NCI-H2196 (cell line): ENCODE measurements around the gene TENM3.

Experiments used
- DNase-seq: peaks from one replicate; lab custom pipeline; 2025; ENCODE audit not compliant: unreplicated experiment; lab: John Stamatoyannopoulos, UW

The TENM3 gene

DNA sequence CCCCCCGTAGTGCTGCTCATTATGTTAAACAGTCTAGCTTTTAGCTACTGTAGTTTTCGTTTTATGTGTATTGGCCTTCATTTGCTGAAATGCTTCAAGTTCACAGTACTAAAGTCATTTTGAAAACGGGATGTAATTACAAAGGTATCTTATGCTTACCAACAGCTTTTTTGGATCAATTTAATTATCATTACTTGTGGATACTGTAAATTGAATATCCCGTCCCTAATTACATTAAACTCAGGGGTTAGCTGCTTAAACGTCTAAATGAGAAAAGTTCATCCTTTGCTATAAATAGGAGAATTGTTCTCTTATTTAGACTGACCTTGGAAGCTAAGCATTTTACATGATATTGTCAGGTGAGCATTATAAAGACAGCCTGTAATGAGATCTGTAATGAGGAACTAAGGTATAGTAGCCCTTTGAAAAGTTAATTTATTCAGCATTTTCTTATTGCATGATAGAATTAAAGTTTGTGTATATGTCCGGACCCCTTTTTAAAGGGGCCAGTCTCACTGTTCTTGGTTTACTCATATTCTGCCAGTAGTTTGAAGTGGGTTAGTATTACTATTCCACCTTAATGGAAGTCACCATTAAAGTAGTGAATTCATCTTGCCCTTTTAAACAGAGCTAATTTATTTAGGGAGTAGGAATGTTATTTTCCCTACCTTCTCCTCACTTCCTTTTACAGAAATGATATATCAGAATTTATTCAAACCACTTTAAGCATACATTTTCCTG is 252.6 kb downstream of the TENM3 start:
- DNase-seq: no peak

DNA sequence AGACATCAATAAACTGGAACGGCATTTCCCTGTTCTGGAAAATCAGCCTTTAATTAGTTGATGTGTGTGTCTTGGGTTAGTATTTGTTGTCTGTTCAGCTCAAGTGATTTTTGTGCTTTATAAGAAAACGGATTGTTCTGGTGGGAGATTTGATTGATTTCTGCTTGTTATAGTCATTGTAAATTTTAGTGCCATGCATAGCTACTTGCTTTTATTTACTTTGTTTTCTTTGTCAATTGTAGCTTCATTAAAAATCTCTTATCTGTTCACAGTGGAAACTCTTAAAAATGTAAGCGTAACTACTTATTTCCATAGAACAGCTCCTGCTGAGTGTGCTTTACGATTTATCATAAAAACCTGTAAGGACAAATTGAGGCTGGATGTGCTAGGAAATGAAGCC is 253.2 kb downstream of the TENM3 start:
- no peak for DNase-seq

DNA sequence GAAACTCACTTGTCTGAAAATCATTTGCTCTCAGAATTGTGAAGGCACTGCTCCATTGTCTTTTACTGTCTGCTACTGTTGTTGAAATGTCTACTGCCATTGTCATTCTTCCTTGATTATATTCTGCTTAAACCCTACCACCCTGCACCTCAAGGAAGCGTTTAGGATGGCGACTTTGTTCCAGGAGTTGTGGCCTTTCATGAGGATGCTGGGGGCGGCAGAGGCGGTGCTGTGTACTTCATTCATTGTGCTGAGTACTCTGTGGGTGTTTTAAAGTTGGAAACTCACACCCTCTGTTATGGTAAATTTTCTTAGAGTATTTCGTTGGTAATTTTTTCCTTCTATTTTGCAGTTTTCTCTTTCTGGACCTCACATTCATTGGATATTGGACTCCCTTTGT is 258.9 kb downstream of the TENM3 start:
- DNase-seq: no peak

DNA sequence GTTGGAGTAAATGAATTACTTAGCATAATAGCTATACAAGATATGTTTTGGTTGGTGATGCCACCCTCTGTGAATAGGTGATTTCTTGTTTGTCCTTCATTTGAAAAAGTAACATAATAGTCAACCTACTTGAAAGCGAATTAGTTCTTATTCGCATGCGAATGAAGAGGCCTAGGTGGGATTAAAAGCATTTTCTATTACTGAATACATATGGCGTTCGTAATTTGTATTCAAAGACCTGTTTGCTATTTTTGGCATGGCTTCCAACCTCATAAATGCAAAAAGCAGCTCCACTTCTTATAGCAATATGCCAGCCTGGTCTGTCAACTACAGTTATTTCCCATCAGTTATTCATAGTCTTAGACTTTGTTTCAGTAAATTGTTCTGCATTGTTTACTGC is 261.3 kb downstream of the TENM3 start:
- no peak for DNase-seq

DNA sequence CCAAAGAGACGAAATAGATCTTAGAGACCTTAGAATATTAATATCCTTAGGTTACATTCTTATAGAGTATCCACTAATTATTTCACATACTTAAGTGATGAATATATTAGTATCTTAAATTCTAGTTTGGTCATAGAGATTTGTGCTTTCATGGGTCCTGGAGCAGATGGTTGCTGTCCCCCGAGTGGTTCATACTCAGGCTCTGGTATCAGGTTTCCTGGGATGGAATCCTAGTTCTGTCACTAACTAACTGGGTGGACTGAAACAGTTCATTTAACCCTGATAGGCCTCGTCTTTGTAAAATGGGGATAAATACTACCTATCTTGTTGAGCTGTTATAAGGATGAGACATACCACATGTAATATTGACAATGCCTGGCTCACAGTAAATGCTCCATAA is 264.6 kb downstream of the TENM3 start:
- no peak for DNase-seq

DNA sequence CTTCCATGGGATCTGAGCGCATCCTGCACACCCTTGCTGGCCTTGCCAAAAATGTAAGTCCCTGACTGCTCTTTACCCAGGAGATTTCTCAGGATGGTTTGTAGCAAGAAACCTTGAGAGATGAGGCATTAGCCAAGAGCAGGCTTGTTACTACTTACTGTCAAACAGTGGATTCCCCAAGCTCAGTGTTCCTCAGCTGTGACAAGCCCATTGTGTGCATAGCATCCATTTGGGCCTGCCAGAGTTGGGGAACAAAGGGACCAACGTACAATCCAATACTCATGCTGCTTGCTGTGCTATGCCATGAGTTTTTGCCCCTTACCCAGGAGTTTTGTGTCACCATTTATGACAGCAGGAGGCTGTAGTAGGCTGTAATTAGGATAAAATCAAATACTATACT is 267.6 kb downstream of the TENM3 start:
- DNase-seq: no peak

DNA sequence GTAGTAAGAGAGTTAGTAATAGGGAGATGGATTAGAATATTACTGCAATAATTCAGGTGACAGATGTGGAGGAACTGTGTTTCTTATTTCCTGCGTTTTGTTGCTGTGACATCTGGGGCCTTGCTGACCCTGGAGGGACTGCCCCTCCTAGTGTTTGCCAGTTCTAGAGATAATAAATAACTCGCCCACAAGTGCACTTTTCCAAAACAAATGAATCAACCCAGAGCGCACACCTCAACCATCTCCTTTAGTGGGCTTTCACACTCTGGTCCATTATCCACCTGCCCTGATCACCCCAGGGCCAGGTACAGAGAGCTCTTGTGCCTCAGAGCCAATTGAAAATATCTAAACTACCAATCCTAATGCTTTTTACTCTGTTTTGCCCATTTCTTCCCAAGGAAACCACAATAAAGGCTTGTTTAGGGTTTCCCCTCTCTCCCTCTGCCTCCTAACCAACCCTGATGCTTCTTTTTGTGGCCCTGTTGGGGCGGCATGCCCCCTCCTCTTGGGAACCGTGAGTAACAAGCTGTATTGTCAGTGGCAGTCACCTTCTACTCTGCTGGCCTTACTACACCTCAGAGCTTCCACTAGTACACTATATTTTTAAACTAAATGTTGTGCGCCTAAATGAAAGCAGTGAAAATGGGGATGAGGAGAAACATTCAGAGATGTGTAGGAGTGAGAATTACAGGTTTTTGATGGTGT is 270.5 kb downstream of the TENM3 start:
- no peak for DNase-seq

DNA sequence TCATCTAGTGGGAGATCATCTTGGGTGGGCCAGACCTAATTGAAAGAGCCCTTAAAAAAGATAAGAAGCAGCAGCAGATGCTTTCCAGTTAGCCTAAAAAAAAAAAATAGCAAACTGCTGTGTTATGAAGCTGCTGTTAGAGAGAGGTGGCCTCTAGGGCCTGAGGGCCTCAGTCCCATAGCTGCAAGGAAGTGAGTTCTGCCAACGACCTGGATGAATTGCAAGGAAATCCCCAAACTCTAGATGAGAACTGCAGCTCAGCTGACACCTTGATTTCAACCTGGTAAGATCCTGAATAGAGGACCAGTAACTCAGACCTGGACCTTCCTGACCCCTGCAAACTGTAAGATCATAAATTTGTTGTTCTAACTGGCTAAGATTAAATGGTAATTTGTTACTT is 275.2 kb downstream of the TENM3 start:
- no peak for DNase-seq

DNA sequence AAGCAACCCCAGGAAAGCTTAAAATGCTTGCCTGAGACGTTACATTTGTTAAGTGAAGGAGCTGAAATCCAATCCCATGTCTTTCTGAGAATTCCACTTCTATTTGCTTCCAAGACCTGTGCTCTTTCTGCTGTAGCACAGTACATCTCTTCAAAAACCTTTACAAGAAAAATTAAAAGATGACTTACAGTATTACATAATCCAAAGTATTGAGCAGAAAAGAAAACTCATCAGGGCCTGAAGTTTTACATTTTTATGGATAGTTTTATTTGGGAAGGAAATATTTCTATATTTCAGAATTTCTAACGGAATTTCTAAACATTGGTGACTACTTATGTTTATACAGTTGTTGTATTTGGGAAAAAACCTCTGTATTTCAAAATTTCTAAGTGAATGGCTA is 276.3 kb downstream of the TENM3 start:
- DNase-seq: no peak

DNA sequence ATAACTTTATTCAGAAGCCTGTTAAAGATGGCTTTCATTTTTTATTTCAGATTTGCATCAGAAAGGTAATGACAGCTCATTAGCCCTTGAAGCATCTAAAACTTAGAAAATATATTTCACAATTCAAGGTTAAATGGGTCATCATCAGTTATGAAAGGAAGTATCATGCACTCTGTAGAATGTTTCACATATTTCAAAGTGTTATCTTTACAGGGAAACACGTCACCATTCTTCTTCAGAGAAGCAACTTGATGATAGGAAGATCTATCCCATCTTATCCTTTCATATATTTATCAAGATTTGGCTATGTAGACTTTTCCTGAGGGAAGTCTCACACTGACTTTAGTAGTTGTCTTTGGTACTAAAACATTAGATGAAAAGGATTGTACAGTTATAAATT is 277.8 kb downstream of the TENM3 start:
- DNase-seq: no peak

DNA sequence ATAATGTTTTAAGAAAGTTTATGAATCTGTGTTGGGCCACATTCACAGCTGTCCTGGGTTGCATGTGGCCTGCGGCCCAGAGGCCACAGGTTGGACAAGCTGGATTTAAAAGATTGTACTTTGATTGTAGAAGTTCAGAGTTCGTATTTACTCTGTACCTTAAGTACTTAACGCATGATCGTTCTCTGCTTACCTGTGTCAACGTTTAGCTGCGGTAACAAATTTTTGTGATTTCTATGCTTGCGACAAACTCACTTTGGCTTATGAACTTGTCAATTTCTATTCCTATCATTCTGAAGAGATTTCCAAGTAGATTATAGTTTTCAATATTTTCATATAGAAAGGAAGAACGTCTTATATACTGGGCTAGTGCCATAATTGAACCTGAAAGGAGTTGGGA is 285.6 kb downstream of the TENM3 start:
- DNase-seq: no peak

DNA sequence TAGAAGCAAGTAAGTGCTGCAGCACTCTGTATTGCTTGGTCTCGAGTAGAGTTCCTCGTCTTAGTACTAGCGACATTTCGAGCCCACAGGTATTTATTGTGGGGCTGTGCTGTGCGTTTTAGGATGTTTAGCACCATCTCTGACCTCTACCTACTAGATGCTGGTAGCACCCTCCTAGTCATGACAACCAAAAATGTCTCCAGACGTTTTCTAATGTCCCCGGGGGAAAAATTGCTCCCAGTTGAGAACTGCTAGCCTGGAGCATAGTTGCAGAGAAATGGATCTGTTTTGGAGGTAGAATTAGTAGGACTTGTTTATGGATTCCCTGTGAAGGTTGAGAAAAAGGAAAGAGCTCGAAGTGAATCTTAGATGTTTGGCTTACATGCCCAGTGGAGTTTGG is 287.2 kb downstream of the TENM3 start:
- no peak for DNase-seq

DNA sequence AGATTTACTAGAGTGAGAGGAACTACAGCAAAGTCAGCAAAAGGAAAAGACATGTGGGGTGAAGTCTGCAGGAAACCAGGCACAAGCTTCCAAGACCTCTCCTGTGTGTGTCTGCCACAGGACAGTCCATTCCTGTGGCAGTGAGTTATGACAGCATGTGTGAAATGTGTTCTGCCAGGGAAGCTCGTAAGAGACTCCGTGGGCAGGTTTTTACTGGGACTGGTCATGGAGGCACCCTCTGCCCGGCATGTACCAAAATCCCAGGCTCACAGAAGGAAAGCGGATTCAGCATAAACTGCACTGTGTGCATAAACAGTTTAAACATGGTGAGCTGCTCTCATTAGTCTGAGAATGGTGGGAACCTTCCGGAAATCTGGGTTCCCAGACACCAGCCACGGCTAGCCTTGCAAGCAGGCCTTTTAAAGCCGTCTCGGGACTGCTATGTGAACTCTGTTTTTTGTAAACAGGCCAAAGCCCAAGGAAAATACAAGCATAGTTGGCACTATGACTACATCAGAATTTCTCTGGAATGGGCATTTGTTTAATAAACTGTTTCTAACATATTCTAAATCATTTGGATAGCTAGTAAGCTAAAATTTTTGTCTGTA is 288.5 kb downstream of the TENM3 start:
- no peak for DNase-seq

DNA sequence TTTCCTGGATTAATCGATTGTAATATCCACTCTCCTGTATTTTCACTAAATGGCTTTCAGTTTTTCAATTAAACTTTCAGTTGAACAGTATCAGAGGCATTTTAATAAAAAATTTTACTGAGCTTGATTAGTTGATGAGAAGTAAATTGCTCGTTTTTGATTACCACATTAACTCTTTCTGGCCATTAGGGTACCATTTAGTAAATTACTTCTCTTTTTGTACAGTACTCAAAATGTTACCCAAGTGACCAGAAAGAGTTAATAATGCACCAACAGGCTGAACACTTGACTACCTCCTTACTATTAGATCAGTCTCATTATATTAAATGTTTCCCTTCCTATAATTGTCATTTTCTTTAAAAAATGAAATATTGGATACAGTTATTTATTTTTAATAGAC is 289.2 kb downstream of the TENM3 start:
- DNase-seq: no peak

DNA sequence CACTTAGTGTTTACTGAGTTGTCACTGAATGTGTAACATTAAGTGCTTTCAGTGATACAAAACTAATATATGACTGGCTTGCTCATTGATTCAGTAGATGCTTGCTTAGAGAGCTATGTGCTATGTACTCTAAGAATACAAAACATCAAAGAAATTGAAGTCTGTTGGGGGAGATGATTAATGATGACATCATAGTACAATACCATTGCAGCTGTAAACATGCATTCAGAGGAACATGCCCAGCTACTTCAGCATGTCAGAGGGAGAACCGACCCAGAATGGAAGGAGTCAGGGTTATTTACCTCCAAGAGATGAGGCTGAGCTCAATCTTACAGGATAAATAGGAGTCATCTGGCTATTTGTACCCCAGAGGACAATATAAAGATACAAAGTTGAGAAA is 290.8 kb downstream of the TENM3 start:
- DNase-seq: no peak

DNA sequence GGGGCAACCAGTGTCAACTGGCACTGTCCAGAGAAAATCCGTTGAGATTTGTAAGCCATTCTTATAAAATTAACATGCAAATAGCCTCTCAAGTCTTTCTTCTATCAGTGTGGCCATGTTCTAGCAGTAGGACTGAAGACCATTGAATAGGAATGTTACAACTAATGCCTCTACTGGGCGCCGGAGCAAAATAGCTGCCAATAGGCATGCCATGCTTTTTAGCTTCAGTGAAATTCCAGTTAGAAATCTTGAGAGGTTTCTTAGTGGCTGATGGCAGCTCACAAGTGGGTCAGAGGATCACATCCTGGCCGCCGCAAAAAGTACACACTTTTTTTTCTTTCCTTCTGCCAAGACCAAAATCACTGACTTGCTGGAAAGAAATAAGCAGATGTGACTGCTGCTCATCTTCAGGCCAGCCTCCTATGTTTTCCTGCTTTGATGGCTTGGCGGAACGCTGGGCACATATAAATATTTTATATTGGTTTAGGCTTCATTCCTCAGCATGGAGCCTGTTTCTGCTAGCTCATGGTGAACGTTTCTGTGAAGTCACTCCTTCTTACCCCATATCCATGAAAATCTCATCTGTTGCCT is 293.1 kb downstream of the TENM3 start:
- DNase-seq: no peak

DNA sequence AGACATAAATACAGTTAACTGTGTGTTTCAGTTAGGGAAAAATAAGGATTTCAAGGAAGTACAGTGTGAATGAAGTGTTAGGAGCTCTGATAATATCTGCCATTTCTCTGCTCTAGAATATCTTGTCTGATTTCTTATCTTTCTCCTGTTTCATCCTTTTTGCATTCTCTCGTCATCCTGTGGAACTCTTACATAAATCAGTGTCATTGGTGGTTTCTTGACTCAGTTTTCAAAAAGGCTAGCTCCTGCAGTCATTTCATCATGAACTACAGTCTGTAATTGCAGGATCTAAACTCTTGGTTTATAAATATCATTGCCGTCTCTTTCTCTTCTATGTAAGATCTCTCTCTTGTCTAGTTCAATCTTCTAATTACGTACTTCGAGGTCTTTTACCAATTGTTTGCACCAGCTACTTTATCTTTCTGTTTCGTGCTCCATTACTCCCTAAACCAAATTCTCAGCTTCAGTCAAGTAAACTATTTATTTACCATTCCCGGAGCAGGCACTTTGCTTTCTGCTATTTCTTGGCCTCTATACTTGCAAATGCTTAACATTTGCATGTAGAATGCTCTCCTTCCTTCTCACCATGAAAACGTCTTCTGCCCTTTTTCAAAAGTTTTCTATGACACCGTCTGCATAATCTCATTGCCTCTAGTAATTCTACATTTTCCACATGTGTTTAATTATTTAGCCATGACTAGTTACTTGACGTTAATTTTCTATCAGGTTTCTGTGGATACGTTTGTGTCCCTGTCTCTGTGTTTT is 294.0 kb downstream of the TENM3 start:
- no peak for DNase-seq

DNA sequence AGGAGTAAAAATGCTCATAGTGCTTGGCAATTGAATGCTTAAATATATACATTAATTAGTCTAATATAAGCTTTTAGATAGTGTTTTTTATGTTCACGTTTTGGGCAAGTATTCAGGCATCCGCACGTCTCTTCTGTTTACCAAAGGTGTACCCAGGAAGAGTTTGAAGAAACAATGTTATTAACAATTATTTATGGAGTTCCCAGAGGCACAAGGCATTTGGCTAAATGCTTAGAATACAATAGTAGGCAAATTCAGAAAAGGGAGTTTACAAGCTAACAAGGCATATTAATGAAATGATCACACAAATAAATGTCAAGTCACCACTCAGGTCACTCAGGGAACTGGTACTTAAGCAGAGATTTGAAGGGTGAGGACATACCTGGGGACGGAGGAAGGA is 294.8 kb downstream of the TENM3 start:
- DNase-seq: no peak

DNA sequence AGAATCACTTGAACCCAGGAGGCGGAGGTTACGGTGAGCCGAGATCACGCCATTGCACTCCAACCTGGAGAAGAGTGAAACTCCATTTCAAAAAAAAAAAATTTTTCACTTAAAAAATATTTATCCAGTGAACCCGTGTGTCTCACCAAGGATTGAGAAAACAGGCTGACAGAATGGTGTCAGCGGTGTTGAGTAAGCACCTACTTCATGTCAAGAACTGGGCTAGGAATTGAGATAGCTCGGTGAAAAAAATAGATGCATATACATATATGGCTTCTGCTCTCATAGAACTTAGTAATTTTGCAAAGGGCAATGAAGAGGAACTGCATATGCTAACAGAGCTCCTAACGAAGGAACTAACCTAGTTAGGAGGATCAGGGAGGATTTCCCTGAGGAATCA is 297.3 kb downstream of the TENM3 start:
- DNase-seq: no peak

DNA sequence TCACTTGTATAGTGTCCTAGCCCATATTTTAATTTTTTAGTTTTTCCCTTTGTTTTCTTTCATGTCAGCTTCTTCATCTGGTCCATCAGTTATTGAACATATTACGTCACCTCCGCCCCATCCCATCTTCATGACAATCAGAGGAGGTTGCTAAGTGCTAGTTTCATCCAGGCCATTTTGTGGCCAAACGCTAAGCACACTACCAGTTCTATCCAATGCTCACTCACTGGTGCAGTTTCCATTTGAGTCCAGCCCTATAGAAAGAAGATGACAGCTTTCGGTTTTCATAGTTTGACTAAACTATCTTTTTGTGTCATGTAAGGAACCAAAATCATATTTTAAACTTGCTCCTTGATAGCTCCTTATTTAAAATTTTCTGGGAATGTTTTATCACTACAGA is 304.2 kb downstream of the TENM3 start:
- DNase-seq: no peak

DNA sequence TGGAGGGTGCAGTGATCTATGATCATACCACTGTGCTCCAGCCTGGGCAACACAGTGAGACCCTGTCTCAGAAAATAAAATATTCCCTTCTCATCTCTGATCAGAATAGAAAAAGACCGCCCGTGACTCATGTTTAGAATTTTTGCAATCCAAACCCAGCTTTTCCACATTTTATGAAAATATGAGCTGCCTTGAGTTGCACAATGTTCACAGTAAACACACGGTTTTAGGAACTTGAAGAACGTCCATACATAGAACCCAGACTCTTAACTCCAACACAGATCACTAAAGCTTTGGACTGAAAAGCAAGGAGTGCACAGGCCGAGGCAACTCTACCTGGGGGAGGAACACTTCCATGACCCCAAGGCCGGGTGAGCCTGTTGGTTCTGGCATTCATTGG is 305.0 kb downstream of the TENM3 start:
- DNase-seq: no peak
